ENCODE results near the gene WDR53. TPM values are rescaled to one million over a fixed set of nuclear protein-coding genes. Genes with fewer than 3 reads are reported as not detected.
A peak's percentile ranks its signal among the peaks of the same experiment; 100 is the strongest.
"Not testable (repeated sequence)": the region's sequence is repeated elsewhere in the genome, so short reads cannot be mapped to it uniquely, and the experiment has no call there.

WDR53 gene
- total RNA-seq, 4 donors from 2014 or later = 0.26 to 10.6 (median 8.8) TPM

DNA sequence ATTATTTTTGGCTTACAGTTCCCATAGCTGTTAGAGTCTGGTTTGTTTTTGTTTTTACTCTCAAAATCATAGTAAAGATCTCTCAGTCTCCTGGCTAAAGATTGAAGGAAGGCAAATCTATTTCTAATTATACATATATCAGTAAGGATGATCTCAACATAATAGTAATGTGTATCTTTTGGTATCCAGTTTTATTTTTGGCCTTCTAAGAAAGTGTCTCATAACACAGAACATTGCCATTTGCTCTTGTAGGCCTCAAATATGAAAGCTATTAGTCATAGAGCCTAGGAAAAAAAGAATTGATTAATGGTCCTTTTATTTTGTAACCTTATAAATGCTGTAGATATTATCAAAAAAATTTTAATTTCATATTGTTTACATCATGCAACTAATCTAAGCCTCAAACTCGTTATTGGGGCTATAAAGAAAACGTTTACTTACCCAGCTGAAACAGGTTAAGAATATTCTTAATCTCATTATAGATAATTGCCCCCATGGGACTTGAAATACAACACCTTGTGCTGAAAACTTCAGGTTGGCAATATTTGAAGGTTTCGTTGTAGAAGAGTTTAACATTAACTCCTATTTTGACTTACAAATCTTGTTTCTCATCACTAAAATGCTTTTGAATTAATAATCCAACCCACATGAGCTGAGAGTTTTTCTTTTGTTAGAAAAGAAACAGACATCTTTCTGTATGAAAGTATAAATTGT lies 16.8 kb upstream of the WDR53 start:
- TF ChIP-seq POLR2A (IDR thresholded peaks at IDR 0.05) = no peak
- TF ChIP-seq, protein P1, sequence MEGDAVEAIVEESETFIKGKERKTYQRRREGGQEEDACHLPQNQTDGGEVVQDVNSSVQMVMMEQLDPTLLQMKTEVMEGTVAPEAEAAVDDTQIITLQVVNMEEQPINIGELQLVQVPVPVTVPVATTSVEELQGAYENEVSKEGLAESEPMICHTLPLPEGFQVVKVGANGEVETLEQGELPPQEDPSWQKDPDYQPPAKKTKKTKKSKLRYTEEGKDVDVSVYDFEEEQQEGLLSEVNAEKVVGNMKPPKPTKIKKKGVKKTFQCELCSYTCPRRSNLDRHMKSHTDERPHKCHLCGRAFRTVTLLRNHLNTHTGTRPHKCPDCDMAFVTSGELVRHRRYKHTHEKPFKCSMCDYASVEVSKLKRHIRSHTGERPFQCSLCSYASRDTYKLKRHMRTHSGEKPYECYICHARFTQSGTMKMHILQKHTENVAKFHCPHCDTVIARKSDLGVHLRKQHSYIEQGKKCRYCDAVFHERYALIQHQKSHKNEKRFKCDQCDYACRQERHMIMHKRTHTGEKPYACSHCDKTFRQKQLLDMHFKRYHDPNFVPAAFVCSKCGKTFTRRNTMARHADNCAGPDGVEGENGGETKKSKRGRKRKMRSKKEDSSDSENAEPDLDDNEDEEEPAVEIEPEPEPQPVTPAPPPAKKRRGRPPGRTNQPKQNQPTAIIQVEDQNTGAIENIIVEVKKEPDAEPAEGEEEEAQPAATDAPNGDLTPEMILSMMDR (IDR thresholded peaks at IDR 0.05) = no peak
- intact Hi-C loops (cut with DNase I; ENCODE audit: low total_unique reads) = no loop called here
- Histone ChIP-seq H3K4me1 (no peaks in the 10 kb centered on the region), H3K36me3 (no peaks in the 10 kb centered on the region), H3K9me3 (no peaks in the 10 kb centered on the region), H3K27ac (no peak overlapping the region), H3K4me3 (no peak overlapping the region), H3K27me3 (no peaks in the 10 kb centered on the region)
- no peak for DNase-seq

GRCh38 chr3:196572389-196572788 lies 4.0 kb upstream of the WDR53 start:
- no peak for DNase-seq
- intact Hi-C loops (cut with DNase I; ENCODE audit: low total_unique reads) = no loop called here
- TF ChIP-seq POLR2A (IDR thresholded peaks at IDR 0.05) = no peak
- TF ChIP-seq, protein P1 (IDR thresholded peaks at IDR 0.05) = no peak
- no peaks in the 10 kb centered on the region for H3K27me3 ChIP-seq
- H3K4me3 ChIP-seq = no peak overlapping the region
- H3K36me3 ChIP-seq = no peaks in the 10 kb centered on the region
- peaks cover 0 to 5% of the 10 kb centered on the region in 2 donors for H3K4me1 ChIP-seq
- no peaks in the 10 kb centered on the region for H3K9me3 ChIP-seq
- H3K27ac ChIP-seq = no peak overlapping the region

DNA sequence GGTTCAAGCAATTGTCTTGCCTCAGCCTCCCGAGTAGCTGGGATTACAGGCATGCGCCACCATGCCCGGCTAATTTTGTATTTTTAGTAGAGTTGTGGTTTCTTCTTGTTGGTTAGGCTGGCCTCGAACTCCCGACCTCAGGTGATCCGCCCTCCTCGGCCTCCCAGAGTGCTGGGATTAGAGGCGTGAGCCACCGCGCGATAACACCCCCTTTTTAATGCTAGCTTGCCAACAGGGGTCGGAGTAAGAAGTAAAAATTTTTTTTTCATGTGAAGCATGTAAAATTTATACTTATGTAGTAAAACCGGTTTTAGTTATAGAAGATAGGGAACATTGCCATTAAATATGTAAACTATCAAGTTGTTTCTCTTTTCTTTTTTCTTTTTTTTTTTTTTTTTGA lies 2.0 kb upstream of the WDR53 start:
- H3K27ac ChIP-seq; intact Hi-C loops (cut with DNase I; ENCODE audit: low total_unique reads); H3K4me3 ChIP-seq; H3K4me1 ChIP-seq; DNase-seq; H3K36me3 ChIP-seq; H3K9me3 ChIP-seq; H3K27me3 ChIP-seq: not testable (repeated sequence)

GRCh38 chr3:196569003-196569516 lies 706 bp upstream of the WDR53 start:
- Histone ChIP-seq H3K27me3 (no peaks in the 10 kb centered on the region), H3K4me3 (peak overlapping the region; percentile 83 to 90), H3K27ac (peak overlapping the region; percentile 71 to 85), H3K9me3 (no peaks in the 10 kb centered on the region), H3K4me1 (peaks cover 0 to 5% of the 10 kb centered on the region in 2 donors), H3K36me3 (no peaks in the 10 kb centered on the region)
- no peak for TF ChIP-seq POLR2A (IDR thresholded peaks at IDR 0.05)
- TF ChIP-seq, protein P1 (IDR thresholded peaks at IDR 0.05) = no peak
- intact Hi-C loops (cut with DNase I; ENCODE audit: low total_unique reads) = no loop called here
- DNase-seq = peak in 1 of 2 donors; percentile 20

DNA sequence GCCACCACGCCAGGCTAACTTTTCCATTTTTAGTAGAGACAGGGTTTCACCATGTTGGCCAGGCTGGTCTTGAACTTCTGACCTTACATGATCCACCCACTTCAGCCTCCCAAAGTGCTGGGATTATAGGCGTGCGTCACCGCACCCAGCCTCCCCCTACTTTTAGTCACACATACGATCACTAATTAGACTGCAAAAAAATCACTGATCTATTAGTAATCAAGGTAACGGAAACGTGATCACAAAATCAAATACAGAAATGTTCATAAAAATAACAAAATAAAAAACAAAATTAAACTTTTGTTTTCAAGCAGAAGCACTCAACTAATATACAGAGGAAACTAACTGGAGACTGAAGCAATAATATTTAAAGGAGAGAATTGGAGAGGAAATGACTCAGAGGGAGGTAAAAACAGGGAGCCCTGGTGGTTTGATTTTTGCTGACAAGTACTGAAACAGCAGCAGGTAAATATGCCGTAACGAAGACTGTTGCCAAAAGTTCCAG lies 4.6 kb downstream of the WDR53 start:
- DNase-seq = no peak
- intact Hi-C loops (cut with DNase I; ENCODE audit: low total_unique reads) = no loop called here
- no peak overlapping the region for H3K4me3 ChIP-seq
- H3K27ac ChIP-seq = no peak overlapping the region
- no peaks in the 10 kb centered on the region for H3K27me3 ChIP-seq
- TF ChIP-seq, protein P1 (IDR thresholded peaks at IDR 0.05) = no peak
- TF ChIP-seq POLR2A (IDR thresholded peaks at IDR 0.05) = no peak
- H3K4me1 ChIP-seq = no peaks in the 10 kb centered on the region
- no peaks in the 10 kb centered on the region for H3K36me3 ChIP-seq
- no peaks in the 10 kb centered on the region for H3K9me3 ChIP-seq

Measured in uterus (tissue), 4 donors.